T-helper 1 cell (primary cell): ENCODE measurements around the gene C19orf67.
"Not testable (repeated sequence)": the region's sequence is repeated elsewhere in the genome, so short reads cannot be mapped to it uniquely, and the experiment has no call there.

Experiments used
- DNase-seq, 5 donors: peaks; one replicate each; pipeline ENCODE4 v3.0.0-alpha.2; 2012 to 2020

C19orf67 gene

DNA sequence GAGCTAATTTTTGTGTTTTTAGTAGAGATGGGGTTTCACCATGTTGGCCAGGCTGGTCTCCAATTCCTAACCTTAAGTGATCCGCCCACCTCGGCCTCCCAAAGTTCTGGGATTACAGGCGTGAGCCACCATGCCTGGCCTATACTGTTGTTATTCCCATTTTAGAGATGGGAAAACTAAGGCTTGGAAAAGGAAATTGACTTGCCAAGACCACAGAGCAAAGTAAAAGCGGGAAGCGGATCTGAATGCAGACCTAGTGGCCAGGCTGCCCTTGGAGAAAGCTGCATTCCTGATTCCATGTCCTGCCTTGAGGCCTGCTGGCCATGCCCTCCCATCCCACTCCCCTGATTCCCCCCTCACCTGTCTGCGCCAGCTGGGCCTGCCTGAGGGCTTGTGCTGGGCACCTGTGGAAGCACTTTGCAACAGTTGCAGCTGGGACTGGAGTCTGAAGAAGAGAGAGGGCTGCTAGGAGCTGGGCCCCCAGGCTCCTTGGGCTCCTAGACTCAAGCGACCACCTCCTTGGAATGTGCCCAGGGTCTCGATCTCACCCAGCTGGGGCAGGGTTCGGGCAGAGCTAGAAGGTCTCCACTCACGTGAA lies 29.4 kb downstream of the C19orf67 start:
- DNase-seq, result no peak

DNA sequence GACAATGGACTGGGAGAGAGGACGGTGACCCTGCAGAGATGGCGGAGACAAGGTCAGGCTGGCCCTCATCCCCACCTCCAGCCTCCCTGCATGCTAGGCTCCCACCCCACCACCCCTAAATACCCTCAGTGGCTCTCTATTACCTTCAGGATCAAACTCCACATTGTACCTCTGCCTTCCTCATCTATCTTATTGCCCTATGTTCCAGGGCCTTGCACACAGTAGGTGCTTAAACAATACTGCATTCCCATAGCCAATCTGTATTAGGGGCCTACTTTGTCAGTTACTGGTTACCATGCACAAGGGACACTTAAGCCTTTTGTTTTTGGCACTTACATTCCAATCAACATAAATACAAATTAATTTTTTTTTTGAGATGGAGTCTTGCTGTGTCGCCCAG lies 30.2 kb downstream of the C19orf67 start:
- no peak for DNase-seq

DNA sequence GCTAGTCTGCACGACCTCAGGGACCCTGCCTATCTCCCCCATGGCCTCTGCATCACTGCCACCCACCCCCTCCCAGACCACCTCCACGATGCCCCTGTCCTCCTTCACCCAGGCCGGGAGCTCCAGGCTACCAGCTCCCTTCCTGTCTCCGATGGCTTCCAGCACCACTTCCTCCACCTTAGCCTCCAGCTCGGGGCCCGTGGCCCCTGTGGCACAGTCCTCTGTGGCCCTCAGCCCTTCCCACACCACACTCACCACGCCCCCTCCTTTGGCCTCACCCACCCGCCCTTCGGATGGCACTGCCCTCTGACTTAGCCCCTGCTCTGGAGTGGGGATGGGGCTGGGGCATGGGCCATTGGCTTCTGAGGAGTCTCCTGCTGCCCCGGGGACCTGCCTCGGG lies 30.9 kb downstream of the C19orf67 start:
- DNase-seq, result no peak

DNA sequence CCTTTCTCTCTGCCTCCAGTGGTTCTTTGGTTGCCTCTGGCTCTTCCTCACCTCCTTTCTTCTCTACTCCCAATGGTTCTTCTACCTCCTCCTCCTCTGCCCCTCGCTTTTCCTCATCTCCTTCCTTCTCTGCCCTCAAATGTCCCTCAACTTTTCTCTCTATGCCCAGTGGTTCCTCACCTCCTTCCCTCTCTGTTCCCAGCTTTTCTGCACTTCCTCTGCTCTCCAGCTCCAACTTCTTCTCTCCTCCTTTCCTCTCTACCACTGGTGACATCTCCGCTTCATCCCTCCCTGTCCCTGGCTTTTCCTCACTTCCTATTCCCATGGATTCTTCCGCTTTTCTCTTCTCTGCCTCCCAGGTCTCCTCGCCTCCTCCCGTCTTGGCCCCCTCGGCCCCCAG lies 31.5 kb downstream of the C19orf67 start:
- no peak for DNase-seq

DNA sequence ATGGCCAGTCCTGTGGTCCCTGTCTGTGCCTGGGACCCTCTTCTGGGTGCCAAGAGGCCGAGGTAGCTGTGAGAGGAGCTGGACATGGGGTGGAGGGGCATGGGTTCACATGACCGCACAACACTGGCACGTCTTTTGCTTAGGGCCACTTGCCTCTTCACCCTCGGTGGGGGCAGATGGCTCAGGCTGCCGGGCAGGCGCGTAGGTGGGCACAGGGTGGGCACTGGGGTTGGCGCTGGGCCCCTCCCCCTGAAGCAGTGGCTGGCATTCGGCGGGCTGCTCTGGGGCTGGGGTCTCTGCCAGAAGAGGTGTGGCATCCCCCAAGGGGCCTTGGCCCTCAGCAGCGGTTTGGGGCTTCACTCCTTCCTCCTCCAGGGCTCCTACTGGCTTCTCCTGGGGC lies 32.1 kb downstream of the C19orf67 start:
- DNase-seq, result no peak

DNA sequence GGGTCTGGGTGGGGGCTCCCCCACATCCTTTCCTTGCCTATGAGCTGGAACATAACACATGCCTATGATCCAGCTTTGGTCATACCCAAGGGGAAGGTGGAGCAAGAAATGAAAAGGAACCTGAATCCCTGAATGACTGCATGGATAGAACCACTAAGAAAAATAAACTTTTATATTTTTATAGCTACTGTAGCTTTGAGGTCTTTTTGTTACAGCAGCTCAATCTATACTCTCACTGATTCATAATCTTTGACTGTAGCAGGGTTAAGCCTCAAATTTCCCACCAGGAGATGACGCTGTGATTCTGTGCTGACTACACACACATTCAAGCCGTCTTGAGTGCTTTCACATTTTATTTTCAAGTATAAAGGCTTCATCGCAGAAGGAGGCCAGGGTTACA lies 32.6 kb downstream of the C19orf67 start:
- DNase-seq, result no peak

DNA sequence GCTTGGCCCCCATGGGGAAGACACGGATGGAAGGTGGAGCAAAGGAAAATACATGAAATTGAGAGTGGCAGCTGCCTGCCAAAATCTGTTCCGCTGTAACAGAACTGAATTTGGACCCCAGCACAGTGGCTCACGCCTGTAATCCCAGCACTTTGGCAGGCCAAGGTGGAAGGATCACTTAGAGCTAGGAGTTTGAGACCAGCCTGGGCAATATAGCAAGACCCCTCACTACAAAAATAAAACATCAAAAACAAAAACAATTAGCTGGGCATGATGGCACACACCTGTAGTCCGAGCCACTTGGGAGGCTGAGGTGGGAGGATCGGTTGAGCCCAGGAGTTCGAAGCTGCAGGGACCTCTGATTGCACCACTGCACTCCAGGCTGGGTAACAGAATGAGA lies 33.1 kb downstream of the C19orf67 start:
- DNase-seq, result no peak

DNA sequence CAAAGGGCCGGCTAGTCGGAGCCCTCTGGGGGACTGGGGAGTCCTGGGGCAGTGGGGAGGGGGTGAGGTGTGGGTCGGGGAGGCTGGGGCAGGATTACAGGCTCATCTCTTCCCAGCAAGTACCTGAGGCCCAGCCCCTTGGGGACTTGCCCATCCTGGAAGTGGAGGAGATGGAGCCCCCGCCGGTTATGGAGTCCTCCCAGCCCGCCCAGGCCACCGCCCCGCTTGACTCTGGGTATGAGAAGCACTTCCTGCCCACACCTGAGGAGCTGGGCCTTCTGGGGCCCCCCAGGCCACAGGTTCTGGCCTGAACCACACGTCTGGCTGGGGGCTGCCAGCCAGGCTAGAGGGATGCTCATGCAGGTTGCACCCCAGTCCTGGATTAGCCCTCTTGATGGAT lies 33.6 kb downstream of the C19orf67 start:
- DNase-seq, result no peak

DNA sequence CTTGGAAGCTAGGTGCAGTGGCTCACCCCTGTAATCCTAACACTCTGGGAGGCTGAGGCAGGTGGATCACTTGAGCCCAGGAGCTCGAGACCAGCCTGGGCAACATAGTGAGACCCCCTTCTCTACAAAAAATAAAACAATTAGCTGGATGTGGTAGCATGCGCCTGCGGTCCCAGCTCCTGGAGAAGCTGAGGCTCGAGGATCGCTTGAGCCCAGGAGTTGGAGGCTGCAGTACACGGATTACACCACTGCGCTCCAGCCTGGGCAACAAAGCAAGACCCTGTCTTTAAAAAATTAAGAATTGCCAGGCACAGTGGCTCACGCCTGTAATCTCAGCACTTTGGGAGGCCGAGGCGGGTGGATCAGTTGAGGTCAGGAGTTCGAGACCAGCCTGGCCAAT lies 34.6 kb downstream of the C19orf67 start:
- not testable (repeated sequence) for DNase-seq

DNA sequence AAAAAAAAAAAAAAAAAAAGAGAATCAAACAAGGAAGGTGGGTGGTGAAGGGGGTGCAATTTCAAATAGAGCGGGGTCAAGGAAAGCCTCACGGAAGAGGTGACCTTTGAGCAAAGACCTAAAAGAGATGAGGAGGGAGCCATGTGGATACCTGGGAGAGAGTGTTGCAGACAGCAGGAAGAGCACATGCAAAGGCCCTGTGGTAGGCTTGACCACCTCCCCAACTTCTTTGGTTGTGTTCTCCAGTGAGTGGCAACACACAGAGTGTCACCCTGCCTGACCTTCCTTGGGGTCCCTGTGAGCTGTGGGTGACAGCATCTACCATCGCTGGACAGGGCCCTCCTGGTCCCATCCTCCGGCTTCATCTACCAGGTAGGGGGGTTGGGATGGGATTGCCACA lies 35.1 kb downstream of the C19orf67 start:
- DNase-seq, result no peak

DNA sequence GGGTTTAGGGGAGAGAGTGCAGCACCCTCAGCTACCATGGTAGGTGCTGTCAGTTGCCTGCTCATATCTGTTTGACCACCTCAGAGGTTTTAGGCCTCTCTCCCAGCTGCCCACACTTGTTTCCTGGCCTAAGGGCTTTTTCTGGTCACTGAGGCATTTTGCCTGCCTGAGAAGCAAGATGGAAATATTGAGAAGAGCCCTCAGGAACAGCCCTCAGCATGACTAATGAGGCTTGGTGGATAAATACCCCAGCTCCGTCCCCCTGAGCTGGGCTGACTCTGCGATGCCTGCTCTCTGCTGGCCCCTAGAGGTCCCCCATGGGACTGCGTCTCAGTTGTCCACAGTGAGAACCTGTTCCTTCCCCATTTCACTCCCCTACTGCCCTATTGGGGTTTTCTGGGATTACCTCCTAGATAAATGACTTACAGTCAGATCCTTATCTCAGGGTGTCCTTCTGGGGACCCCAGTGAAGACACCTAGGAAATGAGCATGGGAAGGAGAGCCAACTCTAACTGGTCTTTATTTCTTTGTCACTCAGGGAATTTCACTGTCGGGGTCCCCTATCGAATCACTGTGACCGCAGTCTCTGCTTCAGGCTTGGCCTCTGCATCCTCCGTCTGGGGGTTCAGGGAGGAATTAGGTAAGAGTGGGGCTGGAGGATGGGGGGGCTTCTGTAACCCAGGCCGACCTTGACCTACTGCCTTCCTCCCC lies 37.0 kb downstream of the C19orf67 start:
- DNase-seq, result peak; percentile 24 to 69 (median 56)

DNA sequence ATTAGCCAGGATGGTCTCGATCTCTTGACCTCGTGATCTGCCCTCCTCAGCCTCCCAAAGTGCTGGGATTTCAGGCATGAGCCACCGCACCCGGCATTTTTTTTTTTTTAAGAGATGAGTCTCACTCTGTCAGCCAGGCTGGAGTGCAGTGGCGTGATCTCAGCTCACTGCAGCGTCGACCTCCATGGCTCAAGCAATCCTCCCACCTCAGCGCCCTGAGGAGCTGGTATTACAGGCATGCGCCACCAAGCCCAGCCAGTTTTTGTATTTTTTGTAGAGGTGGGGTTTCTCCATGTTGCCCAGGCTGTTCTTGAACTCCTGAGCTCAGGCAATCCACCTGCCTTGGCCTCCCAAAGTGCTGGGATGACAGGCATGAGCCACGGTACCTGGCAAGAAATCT lies 37.7 kb downstream of the C19orf67 start:
- DNase-seq, result not testable (repeated sequence)

DNA sequence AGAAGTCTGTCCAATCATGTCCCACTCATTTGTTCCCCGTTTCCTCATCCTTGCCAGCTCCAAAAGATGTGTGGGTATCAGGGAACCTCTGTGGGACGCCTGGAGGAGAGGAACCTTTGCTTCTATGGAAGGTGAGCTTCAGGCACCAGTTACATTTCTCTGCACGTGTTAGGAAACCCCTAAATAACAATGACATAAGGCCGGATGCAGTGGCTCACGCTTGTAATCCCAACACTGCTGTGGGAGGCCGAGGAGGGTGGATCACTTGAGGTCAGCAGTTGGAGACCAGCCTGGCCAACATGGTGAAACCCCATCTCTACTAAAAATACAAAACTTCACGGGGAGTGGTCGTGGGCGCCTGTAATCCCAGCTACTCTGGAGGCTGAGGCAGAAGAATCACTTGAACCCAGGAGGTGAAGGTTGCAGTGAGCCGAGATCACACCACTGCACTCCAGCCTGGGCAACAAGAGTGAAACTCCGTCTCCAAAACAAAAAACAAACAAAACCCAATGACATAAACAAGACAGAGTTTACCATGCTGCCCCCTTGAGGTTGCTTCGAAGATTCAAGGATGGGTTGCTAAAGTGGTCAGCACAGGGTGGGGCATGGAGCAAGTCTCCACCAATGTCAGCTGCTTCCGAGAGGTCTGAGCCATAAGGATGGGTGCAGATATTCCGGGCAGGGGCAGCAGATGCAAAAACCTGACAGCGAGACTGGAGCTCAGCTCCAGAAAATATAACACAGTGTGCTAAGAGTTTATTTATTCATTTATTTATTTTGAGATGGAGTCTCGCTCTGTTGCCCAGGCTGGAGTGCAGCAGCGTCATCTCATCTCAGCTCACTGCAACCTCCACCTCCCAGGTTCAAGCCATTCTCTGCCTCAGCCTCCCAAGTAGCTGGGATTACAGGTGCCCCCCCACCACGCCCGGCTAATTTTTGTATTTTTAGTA lies 42.6 kb downstream of the C19orf67 start:
- DNase-seq, result peak in 2 of 5 donors; percentile 28 to 54

DNA sequence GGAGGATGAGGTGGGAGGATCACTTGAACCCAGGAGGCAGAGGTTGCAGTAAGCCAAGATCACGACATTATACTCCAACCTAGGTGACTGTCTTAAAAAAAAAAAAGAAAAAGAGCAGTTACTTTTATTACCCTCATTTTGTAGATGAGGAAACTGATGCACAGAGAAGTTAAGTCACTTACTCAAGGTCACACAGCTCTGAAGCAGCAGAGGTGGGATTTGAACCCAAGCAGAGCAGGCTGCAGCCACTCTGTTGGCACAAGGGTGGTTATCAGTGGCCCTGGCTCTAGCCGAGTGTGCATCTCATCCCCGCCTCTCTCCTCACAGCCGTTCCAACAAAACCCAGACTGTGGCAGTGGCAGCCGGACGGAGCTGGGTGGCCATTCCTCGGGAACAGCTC lies 46.4 kb downstream of the C19orf67 start:
- DNase-seq, result no peak

DNA sequence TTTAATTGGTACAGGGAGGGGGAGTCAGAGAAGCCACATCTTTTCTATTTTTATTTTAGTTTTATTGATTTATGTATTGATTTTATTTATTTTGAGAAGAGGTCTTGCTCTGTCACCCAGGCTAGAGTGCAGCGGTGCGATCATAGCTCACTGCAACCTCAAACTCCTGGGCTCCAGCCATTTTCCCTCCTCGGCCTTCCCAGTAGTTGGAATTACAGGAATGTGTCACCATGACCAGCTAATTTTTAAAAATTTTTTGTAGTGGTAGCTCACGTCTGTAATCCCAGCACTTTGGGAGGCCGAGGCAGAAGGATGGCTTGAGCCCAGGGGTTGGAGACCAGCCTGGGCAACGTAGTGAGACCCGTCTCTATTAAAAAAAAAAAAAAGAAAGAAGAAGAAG lies 49.9 kb downstream of the C19orf67 start:
- DNase-seq, result no peak

DNA sequence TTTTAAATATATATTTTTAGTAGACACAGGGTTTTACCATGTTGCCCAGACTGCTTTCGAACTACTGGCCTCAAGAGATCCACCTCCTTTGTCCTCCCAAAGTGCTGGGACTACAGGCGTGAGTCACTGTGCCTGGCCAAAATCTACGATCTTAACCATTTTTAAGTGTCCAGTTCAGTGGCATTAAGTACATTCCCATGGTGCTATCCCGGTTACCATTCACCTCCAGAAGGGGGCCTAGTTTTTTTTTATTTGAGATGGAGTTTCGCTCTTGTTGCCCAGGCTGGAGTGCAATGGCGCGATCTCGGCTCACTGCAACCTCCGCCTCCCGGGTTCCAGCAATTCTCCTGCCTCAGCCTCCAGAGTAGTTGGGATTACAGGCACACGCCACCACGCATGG lies 50.4 kb downstream of the C19orf67 start:
- DNase-seq, result not testable (repeated sequence)

DNA sequence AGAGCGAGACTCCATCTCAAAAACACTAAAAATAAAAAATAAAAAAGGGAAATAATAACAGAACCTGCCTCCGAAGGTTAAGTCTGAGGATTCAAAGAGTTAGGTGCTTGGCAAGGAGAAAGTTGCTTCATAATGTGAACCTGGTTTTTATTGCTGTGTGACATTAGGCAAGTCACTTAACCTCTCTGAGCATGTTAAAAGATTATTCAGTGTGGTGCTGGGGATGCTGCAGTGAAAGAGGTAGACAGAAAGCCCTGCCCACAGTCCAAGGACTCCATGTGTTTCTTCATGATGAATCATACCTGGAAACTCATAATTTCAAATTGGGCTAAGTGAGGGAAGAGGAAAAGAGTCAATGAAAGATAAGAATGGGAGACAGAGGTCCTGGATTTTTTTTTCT lies 51.6 kb downstream of the C19orf67 start:
- DNase-seq, result no peak

DNA sequence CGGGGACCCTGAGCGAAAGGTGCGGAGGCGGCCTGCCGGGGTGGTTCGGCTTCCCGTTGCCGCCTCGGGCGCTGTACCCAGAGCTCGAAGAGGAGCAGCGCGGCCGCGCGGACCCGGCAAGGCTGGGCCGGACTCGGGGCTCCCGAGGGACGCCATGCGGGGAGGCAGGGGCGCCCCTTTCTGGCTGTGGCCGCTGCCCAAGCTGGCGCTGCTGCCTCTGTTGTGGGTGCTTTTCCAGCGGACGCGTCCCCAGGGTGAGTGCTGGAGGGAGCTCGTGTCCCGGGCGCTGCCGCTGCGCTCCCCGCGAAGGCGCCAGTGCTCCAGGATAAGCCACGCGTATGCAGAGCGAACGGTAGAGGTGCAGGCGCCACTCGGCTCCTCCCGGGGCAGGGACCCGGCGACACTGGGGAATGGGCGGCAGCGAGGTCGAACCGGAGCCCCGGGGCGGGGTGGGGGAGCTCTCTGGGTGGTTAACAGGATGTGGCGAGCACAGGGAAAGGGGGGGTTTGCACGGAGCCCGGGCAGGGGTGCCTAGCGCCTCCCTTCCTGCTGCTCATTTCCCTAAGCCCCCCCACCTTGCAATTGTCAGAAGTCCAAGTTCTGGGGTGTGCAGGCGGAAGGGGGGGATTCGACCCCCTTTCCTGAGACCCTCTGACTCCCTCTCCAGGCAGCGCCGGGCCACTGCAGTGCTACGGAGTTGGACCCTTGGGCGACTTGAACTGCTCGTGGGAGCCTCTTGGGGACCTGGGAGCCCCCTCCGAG lies 53.7 kb downstream of the C19orf67 start, which contains the start of gene IL27RA:
IL27RA (plus strand) TSS at position 44 of the 762 bp plus-strand sequence; CDS start at position 155, 111 bp downstream.
- peak; percentile 58 to 79 (median 72) for DNase-seq
